Coronary artery (tissue), 2 donors: ENCODE results near the gene RTP1.

Experiments
- DNase-seq: peaks from one replicate; pipeline ENCODE4 v3.0.0-alpha.2; 2017; ENCODE audit warnings: low spot score
- H3K27ac ChIP-seq, 2 donors: fragments of 200-600 bp; sonication (generic); one replicate each; pipeline ENCODE4 v1.5.1; 2016 to 2019
- H3K4me3 ChIP-seq: fragments of 200-600 bp; sonication (generic); 2 replicates; pipeline ENCODE4 v1.5.1; 2016; ENCODE audit warnings: mild to moderate bottlenecking, moderate library complexity
- TF ChIP-seq, protein P1 (sequence below): fragments of 200-600 bp; sonication (generic); IDR thresholded peaks from one replicate; pipeline ENCODE4 v1.5.1; 2019; ENCODE audit warnings: antibody characterized with exemption

RTP1 gene, protein sequence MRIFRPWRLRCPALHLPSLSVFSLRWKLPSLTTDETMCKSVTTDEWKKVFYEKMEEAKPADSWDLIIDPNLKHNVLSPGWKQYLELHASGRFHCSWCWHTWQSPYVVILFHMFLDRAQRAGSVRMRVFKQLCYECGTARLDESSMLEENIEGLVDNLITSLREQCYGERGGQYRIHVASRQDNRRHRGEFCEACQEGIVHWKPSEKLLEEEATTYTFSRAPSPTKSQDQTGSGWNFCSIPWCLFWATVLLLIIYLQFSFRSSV

DNA sequence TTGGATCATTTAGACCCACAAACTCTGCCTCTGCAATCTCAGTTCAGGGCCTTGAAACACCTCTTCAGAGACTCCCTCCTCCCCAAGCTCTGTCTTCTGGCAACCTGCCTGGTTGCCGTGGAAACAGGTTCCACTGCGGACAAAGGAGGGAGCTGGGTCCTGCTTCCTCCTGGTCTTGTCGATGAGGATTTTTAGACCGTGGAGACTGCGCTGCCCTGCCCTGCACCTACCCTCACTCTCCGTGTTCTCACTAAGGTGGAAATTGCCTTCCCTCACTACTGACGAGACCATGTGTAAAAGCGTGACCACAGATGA lies at the start of gene RTP1:
RTP1 (plus strand) TSS at position 152 of the 315 bp plus-strand sequence; CDS start at position 182, 30 bp downstream.
- H3K4me3 ChIP-seq = no peak within 1 kb of the TSS
- TF ChIP-seq, protein P1, sequence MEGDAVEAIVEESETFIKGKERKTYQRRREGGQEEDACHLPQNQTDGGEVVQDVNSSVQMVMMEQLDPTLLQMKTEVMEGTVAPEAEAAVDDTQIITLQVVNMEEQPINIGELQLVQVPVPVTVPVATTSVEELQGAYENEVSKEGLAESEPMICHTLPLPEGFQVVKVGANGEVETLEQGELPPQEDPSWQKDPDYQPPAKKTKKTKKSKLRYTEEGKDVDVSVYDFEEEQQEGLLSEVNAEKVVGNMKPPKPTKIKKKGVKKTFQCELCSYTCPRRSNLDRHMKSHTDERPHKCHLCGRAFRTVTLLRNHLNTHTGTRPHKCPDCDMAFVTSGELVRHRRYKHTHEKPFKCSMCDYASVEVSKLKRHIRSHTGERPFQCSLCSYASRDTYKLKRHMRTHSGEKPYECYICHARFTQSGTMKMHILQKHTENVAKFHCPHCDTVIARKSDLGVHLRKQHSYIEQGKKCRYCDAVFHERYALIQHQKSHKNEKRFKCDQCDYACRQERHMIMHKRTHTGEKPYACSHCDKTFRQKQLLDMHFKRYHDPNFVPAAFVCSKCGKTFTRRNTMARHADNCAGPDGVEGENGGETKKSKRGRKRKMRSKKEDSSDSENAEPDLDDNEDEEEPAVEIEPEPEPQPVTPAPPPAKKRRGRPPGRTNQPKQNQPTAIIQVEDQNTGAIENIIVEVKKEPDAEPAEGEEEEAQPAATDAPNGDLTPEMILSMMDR = no peak
- no peak for DNase-seq
- H3K27ac ChIP-seq = no peak within 1 kb of the TSS

DNA sequence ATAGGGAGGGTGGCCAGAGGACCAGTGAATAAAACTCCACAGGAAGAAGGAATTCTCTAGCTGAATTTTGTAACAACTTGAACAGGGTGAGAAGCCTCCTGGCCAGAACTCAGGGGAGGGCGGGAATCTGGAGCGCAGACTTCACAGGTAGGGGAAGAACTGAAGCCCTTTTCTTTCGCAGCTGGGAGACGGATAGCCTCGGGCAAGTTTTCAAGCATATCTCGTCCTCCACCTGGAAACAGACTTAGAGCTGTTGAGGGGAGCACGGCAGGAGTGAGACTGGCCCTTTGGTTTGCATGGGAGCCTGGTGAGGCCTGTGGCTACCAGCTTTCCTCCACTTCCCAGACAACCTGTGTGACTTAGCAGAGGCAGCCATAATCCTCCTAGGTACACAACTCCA lies 47.1 kb upstream of the RTP1 start:
- DNase-seq = no peak
- TF ChIP-seq, protein P1 = no peak
- H3K4me3 ChIP-seq = no peak overlapping the region
- no peak overlapping the region for H3K27ac ChIP-seq

DNA sequence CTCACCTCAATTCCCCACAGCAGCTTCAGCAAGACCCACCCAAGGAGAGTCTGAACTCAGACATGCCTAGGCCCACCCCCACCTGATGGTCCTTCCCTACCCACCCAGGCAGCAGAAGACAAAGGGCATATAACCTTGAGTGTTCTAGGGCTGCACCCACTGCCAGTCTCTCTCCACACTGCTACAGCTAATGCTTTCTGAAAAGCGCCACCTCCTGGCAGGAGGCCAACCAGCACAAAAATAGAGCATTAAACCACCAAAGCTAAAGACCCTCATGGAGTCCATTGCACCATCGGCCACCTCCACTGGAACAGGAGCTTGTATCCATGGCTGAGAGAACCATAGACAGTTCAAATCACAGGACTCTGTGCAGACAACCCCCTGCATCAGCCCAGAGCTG lies 46.7 kb upstream of the RTP1 start:
- TF ChIP-seq, protein P1 = no peak
- DNase-seq = no peak

DNA sequence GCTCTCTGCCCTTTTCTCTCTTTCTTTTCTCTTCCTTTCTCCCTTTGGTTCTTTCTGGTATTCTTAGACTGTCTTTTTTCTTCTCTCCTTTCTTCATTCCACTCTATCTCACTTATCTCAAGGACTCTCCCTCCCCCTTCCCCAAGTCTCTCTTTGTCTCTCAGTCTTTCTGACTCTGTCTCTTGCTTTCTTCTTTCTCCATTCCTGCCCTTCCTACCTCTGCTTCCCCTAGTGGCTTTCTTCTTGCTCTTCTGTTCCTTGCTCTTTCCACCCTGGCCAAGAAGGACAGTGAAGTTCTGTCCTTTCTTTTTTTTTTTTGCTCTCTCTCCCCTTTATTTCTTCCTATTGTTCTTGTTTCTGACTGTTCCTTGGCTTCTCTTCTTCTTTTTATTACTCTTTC lies 35.7 kb upstream of the RTP1 start:
- TF ChIP-seq, protein P1 = no peak
- Histone ChIP-seq H3K4me3 (no peak overlapping the region), H3K27ac (no peak overlapping the region)
- DNase-seq = no peak

More for the DNA sequence above, 46.7 kb upstream of the RTP1 start:
- H3K27ac ChIP-seq = no peak overlapping the region
- no peak overlapping the region for H3K4me3 ChIP-seq

DNA sequence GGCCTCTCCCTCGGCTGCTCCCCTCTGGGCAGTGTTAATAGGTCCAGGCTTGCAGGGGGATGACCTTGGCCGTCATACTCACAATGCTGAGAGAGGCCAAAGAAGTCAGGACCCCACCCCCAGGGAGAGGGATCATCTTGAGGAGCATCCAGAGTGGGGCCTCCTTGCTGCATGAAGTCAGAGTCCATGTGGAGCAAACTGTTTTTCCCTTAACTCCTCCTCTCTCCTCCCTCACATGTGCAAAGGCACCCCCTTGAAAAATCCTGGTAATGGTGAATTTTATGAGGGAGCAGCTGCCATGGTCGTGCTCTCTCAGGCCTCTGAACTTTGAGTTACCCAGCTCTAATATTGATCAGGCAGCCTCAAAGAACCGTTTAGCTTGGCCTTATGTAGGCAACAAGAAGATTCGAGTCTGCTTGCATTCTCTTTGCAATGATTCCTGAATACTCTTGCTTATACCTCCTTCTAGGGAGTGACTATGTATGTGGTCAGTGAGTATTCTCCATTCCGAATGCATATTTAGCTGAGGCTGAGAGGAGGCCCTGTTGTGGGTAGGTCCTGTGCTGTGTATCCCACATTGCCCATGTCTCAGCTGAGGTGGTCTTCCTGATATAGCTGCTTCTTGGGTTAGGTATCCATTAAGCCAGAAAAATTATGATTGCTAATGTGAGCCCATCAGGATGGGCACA lies 34.9 kb upstream of the RTP1 start:
- no peak overlapping the region for H3K4me3 ChIP-seq
- no peak overlapping the region for H3K27ac ChIP-seq
- DNase-seq = no peak
- TF ChIP-seq, protein P1 = no peak

DNA sequence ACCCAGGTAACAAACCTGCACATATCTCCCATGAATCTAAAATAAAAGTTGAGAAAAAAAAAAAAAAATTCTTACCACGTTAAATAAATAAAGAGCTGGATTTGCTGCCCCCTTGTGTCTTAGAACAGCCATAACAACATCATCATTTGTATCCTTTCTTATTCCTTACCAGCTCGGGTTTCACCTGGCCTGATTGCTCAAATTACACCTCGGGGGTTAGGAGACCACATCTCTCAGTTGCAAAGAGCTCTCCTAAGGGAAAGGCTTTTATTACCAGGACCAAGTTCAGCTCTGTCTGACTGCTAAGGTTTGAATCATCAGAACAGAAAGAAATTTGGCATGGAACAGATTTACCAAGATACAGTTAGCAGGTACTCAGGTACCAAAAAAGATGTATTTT lies 32.1 kb upstream of the RTP1 start:
- Histone ChIP-seq H3K27ac (no peak overlapping the region), H3K4me3 (no peak overlapping the region)
- TF ChIP-seq, protein P1 = peak; percentile 33
- no peak for DNase-seq

DNA sequence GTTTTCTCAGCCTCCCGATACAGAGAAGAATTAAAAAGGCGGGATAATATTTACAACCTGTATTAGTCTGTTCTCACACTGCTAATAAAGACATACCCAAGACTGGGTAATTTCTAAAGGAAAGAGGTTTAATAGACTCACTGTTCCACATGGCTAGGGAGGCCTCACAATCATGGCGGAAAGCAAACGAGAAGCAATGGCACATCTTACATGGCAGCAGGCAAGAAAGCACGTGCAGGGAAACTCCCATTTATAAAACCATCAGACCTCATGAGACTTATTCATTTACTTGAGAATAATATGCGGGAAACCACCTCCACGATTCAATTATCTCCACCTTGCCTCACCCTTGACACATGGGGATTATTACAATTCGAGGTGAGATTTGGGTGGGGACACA lies 30.5 kb upstream of the RTP1 start:
- TF ChIP-seq, protein P1 = no peak
- Histone ChIP-seq H3K4me3 (no peak overlapping the region), H3K27ac (no peak overlapping the region)
- DNase-seq = no peak
